Thymus (tissue), 11 donors: ENCODE results near the gene NEB. TPM values are rescaled to one million over a fixed set of nuclear protein-coding genes. Genes with fewer than 3 reads are reported as not detected.
"Not testable (repeated sequence)": the region's sequence is repeated elsewhere in the genome, so short reads cannot be mapped to it uniquely, and the experiment has no call there.

Source experiments
- DNase-seq, 9 donors: peaks; one replicate each; pipeline ENCODE4 v3.0.0-alpha.2; 2013; ENCODE audit warnings: low spot score in 9 of 9, low read depth in 6 of 9, missing footprints in 1 of 9
- H3K27ac ChIP-seq, 2 donors: one replicate each; pipeline ENCODE4 v1.5.1; 2013; ENCODE audit warnings: control low read depth in 1 of 2, low read depth in 1 of 2, low read length in 1 of 2, mild to moderate bottlenecking in 1 of 2, moderate library complexity in 1 of 2
- H3K27me3 ChIP-seq, 2 donors: one replicate each; pipeline ENCODE4 v1.5.1; 2013; ENCODE audit warnings: low read length in 1 of 2; ENCODE audit not compliant: control insufficient read depth in 2 of 2, insufficient read depth in 1 of 2
- H3K36me3 ChIP-seq, 2 donors: one replicate each; pipeline ENCODE4 v1.5.1; 2013; ENCODE audit warnings: low read length in 1 of 2, mild to moderate bottlenecking in 1 of 2, moderate library complexity in 1 of 2; ENCODE audit not compliant: control insufficient read depth in 2 of 2, insufficient read depth in 2 of 2
- H3K4me1 ChIP-seq, 2 donors: one replicate each; pipeline ENCODE4 v1.5.1; 2013; ENCODE audit warnings: low read length in 2 of 2; ENCODE audit not compliant: control insufficient read depth in 2 of 2, insufficient read depth in 2 of 2
- H3K4me3 ChIP-seq, 2 donors: one replicate each; pipeline ENCODE4 v1.5.1; 2013; ENCODE audit warnings: low read length in 2 of 2, control low read depth in 1 of 2, mild to moderate bottlenecking in 1 of 2
- H3K9me3 ChIP-seq, 2 donors: one replicate each; pipeline ENCODE4 v1.5.1; 2013; ENCODE audit warnings: low read length in 1 of 2, mild to moderate bottlenecking in 1 of 2; ENCODE audit not compliant: control insufficient read depth in 2 of 2, insufficient read depth in 1 of 2
- WGBS: extraction: QIAGEN DNeasy Blood & Tissue Kit; methylation state at CpG from one replicate; pipeline ENCODE4 v1.1.7; 2013; 5-methylcytosine and 5-hydroxymethylcytosine counted together
- polyA plus RNA-seq: library from polyadenylated mRNA; stranded (reverse); fragments of 200-250 nt; gene quantifications from one replicate; pipeline ENCODE4 v1.2.3, GENCODE V29; 2013
- total RNA-seq: library from RNA; stranded (reverse); fragments of 120-200 nt; gene quantifications from one replicate; pipeline ENCODE4 v1.2.4, GENCODE V29; 2013
- donor health status: healthy.

Gene NEB
- total and polyA plus RNA-seq, 2 donors: 3.9 to 4.3 TPM

GRCh38 chr2:151603530-151603929 lies 130.7 kb downstream of the NEB start:
- DNase-seq, H3K4me3 ChIP-seq, H3K4me1 ChIP-seq, H3K27ac ChIP-seq, H3K36me3 ChIP-seq, H3K9me3 ChIP-seq, H3K27me3 ChIP-seq: not testable (repeated sequence)
- WGBS: 90% methylated on average over 1 of the region's 2 CpGs

DNA sequence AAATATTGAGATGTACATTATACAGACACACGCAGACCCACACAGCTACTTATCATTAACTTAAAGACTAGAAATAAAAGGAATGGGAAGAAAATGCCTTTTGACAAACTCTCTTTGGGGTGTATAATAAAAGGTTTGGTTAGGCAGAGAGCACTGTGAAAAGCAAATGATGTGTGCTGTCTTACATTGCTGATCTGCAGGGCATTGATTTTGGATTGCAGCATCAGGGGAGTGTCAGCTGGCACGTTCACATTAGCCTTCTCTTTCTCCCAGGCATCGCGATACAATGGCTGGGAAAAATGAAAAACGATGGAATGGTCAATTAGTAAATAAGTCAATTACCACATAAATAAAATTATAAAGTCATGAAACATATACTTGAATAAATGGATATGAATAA lies 131.9 kb downstream of the NEB start:
- WGBS: no CpG with 5 or more reads among the region's 5 CpGs
- H3K27ac ChIP-seq: not testable (repeated sequence)

DNA sequence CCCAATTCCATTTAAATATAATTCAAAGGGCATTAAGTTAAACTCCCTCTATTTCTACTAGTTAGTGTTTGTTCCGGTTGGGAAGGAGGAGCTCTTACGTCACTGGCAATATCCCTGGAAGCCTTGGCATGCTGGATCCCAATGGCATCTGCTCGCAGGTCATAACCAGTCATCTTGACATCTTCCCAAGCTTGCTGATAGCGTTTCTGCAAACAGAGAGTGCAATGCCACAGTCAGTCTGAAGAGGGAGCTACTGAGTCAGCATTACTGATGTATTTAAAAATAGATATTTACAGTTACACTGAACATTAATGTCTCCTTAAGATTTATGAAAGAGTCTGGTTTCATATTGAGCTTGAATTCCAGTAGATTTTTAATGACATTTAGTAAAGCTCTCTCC lies 132.5 kb downstream of the NEB start:
- not testable (repeated sequence) for H3K36me3 ChIP-seq, H3K4me3 ChIP-seq, H3K27ac ChIP-seq, H3K9me3 ChIP-seq, DNase-seq, H3K4me1 ChIP-seq, H3K27me3 ChIP-seq
- no CpG with 5 or more reads among the region's 4 CpGs for WGBS

More for the DNA sequence above, 131.9 kb downstream of the NEB start:
- not testable (repeated sequence) for DNase-seq, H3K36me3 ChIP-seq, H3K27me3 ChIP-seq, H3K4me3 ChIP-seq, H3K9me3 ChIP-seq, H3K4me1 ChIP-seq

- H3K4me1 ChIP-seq, H3K4me3 ChIP-seq, H3K27me3 ChIP-seq, H3K27ac ChIP-seq, H3K9me3 ChIP-seq, H3K36me3 ChIP-seq, DNase-seq: not testable (repeated sequence)
- WGBS: no CpG with 5 or more reads among the region's 4 CpGs
Measured at GRCh38 chr2:151596903-151597608, 137.2 kb downstream of the NEB start.

- 95% methylated on average over 4 of the region's 4 CpGs for WGBS
- not testable (repeated sequence) for H3K27me3 ChIP-seq, H3K4me1 ChIP-seq, DNase-seq, H3K27ac ChIP-seq, H3K9me3 ChIP-seq, H3K36me3 ChIP-seq, H3K4me3 ChIP-seq
Measured at GRCh38 chr2:151591908-151592255, 142.4 kb downstream of the NEB start.

DNA sequence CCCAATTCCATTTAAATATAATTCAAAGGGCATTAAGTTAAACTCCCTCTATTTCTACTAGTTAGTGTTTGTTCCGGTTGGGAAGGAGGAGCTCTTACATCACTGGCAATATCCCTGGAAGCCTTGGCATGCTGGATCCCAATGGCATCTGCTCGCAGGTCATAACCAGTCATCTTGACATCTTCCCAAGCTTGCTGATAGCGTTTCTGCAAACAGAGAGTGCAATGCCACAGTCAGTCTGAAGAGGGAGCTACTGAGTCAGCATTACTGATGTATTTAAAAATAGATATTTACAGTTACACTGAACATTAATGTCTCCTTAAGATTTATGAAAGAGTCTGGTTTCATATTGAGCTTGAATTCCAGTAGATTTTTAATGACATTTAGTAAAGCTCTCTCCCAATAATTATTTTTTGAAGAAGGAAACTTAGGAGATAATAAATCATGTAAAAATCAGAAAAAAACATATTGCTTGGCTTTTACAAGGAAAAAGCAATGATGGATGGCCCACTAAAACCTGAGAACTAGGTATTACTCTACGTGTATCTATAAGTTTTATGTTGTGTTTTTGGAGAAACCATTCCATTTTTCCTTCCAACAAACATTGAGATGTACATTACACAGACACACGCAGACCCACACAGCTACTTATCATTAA lies 142.9 kb downstream of the NEB start:
- not testable (repeated sequence) for H3K4me1 ChIP-seq, H3K27ac ChIP-seq, H3K9me3 ChIP-seq, H3K27me3 ChIP-seq, H3K36me3 ChIP-seq, H3K4me3 ChIP-seq, DNase-seq
- 37% methylated on average over 4 of the region's 5 CpGs for WGBS

DNA sequence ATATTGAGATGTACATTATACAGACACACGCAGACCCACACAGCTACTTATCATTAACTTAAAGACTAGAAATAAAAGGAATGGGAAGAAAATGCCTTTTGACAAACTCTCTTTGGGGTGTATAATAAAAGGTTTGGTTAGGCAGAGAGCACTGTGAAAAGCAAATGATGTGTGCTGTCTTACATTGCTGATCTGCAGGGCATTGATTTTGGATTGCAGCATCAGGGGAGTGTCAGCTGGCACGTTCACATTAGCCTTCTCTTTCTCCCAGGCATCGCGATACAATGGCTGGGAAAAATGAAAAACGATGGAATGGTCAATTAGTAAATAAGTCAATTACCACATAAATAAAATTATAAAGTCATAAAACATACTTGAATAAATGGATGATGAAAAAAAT lies 153.0 kb downstream of the NEB start:
- H3K36me3 ChIP-seq, H3K4me3 ChIP-seq, H3K9me3 ChIP-seq, DNase-seq, H3K27me3 ChIP-seq, H3K27ac ChIP-seq, H3K4me1 ChIP-seq: not testable (repeated sequence)
- 94% methylated on average over 1 of the region's 5 CpGs for WGBS

DNA sequence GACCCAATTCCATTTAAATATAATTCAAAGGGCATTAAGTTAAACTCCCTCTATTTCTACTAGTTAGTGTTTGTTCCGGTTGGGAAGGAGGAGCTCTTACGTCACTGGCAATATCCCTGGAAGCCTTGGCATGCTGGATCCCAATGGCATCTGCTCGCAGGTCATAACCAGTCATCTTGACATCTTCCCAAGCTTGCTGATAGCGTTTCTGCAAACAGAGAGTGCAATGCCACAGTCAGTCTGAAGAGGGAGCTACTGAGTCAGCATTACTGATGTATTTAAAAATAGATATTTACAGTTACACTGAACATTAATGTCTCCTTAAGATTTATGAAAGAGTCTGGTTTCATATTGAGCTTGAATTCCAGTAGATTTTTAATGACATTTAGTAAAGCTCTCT lies 153.6 kb downstream of the NEB start:
- DNase-seq, H3K27me3 ChIP-seq, H3K4me3 ChIP-seq, H3K27ac ChIP-seq, H3K36me3 ChIP-seq, H3K4me1 ChIP-seq, H3K9me3 ChIP-seq: not testable (repeated sequence)
- WGBS: no CpG with 5 or more reads among the region's 4 CpGs

- H3K9me3 ChIP-seq: no peaks in the 10 kb centered on the region
- H3K27me3 ChIP-seq: no peaks in the 10 kb centered on the region
- WGBS: 95% methylated on average over 5 of the region's 5 CpGs
- no peak overlapping the region for H3K27ac ChIP-seq
- DNase-seq: no peak
- H3K4me1 ChIP-seq: no peaks in the 10 kb centered on the region
- no peak overlapping the region for H3K4me3 ChIP-seq
- no peaks in the 10 kb centered on the region for H3K36me3 ChIP-seq
Measured at GRCh38 chr2:151577116-151577515, 157.2 kb downstream of the NEB start.
